SIG-M5 treated with dmso at 0.1 percent for 504 hours (cell line): ENCODE data around the gene PLEKHG4.
A peak's percentile ranks its signal among the peaks of the same experiment; 100 is the strongest.

ENCODE experiments used
- DNase-seq: peaks from one replicate; lab custom pipeline; 2025; ENCODE audit not compliant: unreplicated experiment; lab: John Stamatoyannopoulos, UW

PLEKHG4 gene

GRCh38 chr16:67244387-67245185 is 34.7 kb upstream of the PLEKHG4 start:
- DNase-seq = peak; percentile 95

DNA sequence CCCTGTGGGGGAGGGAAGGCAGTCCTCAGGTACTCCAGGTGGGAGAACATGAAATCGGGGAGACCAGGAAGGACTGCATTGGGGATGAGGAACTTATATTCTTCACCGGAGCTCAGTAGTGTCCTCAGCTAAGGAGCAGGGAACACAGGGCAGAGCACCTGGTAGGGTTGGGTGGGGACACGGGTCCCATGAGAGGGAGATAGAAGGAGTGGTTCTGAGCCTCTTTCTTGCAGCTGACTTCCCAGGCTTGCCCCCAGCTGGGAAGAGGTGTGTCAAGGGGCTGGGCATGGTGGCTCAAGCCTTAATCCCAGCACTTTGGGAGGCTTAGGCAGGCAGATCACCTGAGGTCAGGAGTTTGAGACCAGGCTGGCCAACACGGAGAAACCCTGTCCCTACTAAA is 34.1 kb upstream of the PLEKHG4 start:
- DNase-seq = no peak

DNA sequence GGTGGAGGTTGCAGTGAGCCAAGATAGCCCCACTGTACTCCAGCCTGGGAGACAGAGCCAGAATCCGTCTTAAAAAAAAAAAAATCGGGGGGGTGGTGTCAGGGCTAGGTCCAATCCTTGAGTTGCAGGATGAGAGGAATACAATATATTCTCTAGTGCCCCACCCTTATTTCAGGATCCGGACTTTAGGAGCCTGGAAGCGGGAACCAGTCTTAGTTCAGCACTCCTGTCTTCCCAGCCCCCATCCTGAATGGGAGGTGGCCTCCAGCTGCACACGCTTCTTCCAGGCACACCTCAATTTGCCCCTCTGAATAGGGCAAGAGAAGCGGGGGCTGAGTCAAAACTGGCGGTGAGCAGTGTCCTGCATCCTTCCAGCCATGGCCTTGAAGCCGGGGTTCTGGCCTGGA is 33.7 kb upstream of the PLEKHG4 start:
- DNase-seq = no peak

DNA sequence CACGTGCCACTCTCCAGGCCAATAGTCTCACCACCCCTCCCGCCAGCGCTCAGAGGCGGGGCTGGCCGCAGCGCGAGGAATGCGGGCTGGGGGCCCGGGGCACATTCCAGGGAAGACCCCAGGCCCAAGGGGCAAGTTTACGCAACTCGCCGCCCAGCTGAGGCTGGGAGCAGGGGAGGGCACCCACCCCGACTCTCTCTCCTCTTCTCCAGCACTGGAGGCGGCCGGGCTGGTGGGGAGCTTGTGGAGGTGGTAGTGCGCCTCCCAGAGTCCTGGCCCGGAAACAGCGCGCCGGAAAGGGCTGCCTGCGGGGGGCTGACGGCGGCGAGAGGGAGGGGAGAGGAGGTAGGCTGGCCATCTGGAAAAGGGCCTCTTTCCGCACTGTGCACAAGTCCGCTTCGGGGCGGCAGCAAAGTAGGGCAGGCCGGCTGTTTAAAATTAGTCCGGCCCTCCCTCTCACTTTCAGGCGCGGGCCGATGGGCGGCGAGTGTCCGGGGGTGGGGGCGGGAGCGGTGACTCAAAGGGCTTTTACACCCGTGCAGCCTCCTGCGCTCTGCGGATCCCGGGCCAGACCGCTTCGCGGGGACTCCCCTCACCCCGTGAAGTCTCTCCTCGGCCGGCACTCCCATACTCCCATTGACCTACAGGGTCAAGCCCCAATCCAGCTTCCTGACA is 33.1 kb upstream of the PLEKHG4 start:
- peak; percentile 36 for DNase-seq

- DNase-seq = peak; percentile 36
Measured at GRCh38 chr16:67246756-67247191, 32.6 kb upstream of the PLEKHG4 start.

DNA sequence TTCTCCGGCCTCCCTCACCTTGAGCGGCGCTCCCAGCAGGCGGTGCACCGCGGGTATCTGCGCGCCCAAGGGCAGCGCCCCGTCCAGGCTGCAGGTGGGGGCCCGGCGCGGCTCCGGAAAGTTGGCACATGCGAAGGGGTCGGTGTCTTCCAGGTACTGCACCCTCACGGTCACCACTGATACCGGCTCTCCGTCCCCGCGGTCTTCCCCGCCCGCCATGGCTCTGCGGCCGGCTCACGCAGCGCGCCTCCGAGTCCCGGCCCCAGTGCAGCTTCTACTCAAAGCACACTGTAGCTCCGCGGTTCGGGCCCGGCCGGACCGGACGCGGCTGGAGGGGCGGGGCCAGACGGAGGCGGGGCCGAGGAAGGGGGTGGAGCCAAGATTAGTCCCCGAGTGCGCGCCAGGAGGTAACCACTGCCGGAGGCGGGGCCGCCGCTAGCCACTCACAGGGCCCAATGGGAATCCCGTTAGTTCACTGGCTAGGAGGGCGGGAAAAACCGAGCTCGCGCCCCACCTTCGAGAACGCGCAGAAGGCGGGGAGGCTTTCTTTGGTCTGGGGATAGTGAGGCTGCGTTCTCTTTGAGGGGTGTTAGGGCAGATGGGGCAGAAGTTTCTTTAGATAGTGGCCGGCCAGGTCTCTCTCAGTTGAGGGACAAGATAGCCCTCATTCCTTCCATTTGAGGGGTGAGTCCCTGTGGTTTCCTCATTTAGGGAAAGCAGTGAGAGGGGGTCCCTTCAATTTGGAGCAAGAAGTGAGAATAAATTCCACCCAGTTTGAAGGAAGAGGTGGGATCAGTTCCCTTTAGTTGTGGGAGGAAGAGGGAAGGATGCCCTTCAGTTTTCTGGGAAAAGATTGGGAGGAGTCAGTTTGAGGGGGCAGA is 31.9 kb upstream of the PLEKHG4 start, which contains the start of gene FHOD1:
TSS of gene FHOD1 (minus strand) at position 290 of the 881 bp plus-strand sequence. CDS start at position 219, 71 bp downstream.
- DNase-seq = peak; percentile 90

GRCh38 chr16:67248073-67248400 is 31.3 kb upstream of the PLEKHG4 start:
- DNase-seq = no peak

DNA sequence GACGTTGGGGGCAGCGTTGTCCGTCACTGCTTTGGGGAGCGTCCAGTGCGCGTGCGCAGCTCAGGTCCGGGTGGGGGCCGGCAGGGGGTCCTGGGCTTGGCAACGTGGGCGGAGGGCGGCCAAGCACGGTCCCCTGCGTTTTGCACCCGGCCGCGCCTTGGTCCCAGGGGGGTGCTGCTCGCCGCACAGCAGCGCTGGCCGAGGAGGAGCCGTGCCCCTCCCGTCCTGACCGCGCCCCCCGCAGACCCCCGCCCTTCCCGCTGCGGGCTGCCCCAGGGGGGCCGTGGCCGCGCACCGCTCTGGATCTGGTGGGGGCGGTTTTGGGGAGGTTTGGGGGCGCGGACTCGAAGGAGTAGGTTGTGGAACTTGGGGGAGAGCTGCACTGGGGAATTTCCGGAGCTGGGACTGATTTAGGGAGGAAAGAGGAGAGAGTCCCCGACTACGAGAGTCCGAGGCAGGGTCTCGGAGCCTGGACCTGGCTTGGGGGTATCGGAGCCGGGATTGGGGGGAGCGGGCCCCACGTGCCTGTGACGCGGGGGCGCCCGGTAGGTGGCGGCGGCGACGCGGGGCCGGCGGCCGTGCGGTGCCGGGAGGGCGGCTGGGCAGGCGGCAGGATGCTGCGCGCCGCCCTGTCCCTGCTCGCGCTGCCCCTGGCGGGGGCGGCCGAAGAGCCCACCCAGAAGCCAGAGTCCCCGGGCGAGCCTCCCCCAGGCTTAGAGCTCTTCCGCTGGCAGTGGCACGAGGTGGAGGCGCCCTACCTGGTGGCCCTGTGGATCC is 30.7 kb upstream of the PLEKHG4 start, which contains the start of gene SLC9A5:
TSS of gene SLC9A5 (plus strand) at position 579 of the 777 bp plus-strand sequence. CDS start at position 615, 36 bp downstream.
- DNase-seq = no peak

DNA sequence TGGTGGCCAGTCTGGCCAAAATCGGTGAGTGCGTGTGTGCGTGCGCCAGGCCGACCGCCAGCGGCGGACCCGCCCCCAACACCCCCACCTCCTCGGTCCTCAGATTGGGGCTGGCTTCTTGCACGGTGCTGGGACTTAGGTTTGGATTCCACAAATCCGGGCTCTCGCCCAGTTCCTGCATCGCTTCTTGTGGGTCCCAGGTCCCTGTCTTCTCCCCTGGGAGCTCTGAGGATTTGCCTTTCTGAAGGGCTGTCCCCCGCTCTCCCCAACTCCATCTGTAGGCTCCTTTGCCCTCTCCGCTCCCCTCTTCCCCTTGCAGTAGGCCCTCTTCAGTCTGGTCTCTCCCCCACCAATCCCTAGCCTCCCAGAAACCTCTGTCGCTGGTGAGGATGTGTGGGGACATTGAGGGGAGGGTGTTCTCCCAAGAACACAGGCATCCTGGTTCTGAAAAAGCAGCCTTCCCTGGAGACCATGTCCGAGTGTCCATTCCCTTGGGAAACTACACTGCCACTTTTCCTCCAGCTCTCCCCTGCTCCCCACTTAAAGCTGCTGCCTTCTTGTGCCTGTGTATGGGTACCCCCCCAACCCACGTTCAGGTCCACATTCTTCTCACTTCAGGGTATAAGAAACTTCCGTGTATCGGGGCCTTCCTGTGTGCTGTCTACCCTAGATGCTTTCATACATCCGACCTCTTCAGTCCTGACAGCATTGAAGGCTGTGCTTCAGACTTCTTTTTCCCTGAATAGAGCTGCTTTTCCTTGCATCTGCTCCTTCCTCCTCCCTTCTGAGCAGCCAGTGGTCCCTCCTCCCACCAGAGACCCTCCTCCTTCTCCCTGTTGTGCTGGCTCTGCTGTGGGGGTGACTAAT is 29.9 kb upstream of the PLEKHG4 start:
- no peak for DNase-seq

DNA sequence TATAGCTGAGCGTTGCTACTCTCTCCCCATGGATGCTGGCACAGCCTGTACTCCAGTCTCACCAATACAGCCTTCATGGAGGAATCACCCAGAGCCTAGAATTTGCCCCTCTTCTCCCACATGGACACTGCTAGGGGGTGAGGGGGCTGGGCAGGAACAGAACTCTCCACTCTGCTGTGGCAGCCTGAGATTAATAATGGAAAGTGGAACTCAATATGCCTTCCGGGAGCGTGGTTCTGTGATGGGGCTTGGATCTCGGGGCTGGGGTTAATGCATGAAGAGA is 29.3 kb upstream of the PLEKHG4 start:
- no peak for DNase-seq

DNA sequence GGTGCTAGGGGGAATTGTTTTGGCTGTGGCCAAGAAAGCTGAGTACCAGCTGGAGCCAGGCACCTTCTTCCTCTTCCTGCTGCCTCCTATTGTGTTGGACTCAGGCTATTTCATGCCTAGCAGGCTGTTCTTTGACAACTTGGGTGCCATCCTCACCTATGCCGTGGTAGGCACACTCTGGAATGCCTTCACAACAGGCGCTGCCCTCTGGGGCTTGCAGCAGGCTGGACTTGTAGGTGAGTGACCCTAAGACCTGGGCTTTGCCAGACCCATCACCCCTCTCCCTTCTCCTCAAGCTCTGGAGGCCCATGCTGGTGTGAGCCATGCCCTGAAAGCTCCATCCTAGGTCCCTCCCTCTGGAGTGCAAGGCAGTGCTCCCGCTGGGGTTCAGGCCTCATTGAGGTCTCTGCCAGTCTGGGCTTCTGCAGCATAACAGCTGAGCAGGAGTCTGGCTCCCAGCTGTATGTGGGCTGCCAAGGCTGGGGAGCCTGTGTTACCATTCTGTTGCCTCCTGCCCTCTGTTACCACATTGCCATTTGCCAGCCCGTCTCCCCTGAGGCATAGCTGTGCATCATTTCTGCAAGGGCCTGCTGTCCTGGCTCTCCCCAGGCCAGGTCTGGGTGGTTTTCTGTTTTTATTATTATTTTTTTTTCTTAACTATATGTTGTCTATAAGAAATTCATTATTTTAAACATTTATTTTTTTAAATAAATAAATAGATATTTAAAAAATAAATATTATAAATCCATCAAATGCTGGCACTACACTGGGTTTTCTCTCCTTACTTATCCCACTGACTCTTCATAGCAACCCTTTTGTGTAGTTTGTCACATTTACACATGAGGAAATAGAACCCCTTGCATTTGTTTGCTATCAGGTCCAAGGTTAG is 26.5 kb upstream of the PLEKHG4 start:
- no peak for DNase-seq

DNA sequence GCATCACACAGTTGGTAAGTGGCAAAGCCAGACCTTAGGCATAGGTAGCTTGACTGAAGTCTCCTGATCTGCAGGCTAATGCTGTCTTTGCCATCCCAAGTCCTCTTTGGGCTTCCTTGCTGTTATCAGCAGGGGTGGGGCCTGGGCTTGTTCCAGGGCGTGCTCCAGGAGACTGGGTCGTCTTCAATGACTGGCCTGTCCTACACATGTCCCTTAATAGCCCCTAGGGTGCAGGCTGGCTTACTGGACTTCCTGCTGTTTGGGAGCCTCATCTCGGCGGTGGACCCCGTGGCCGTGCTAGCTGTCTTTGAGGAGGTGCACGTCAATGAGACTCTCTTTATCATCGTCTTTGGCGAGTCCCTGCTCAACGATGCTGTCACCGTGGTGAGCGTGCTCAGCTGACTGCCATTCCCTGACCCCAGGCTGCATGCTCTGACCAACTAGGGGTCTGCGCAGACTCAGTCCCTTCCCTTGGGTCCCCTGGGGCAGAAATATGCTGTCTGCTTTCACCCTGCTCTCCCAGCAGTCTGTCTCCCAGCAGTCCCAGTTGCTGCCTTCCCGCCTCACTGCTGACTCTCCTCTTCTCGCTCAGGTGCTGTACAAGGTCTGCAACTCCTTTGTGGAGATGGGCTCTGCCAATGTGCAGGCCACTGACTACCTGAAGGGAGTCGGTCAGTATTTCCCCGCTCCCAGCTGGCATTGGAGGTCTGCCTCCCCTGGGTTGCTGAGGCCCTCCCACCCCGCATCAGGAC is 24.4 kb upstream of the PLEKHG4 start:
- no peak for DNase-seq

GRCh38 chr16:67255553-67256221 is 23.6 kb upstream of the PLEKHG4 start:
- no peak for DNase-seq

DNA sequence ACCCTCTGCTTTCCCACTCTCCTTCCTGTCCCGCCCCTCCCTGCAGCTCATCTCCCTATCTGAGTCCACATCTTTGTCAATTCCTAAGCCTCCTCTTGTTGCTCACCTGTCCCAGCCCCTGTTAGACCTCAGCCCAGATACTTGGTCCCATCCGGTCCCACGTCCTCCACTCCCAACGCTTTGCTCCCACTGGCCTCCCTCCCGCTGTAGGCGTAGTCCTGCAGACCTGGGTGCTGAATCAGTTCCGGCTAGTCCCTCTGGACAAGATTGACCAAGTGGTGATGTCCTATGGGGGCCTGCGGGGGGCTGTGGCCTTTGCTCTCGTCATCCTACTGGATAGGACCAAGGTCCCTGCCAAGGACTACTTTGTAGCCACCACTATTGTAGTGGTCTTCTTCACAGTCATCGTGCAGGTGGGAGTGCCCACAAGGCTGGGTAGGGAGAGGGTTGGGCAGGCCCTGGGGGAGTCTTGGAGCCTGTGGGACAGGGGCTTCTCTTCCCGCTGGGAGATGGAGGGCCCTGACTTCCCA is 22.6 kb upstream of the PLEKHG4 start:
- DNase-seq = no peak

DNA sequence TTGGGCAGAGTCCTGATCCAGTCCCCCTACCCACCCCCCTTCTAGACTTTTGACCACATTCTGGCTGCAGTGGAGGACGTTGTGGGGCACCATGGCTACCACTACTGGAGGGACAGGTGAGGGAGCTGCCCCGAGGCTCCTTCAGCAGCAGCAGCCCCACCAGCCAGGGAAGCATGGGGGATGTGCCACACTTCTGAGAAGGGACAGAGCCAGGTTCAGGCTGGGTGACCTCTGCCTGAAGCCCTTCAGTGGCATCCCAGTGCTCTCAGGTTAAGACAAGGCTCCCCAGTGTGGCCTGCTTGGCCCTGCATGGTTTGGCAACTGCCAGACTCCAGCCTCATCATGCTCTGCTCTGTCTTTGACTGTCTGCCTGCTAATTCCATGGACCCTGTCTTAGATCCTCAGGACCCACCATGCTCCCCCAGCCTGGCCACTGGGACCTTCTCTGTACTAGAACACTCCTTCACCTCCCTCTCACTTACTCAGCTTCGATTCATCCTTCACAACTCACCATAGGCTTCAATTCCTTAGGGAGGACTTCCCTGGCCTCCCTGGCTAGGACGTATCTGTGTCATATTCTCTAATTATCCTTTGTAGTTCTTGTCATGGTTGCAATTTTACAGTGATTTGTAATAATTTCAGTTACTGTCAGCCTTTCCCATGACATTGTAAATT is 21.7 kb upstream of the PLEKHG4 start:
- no peak for DNase-seq

GRCh38 chr16:67258161-67258835 is 21.0 kb upstream of the PLEKHG4 start:
- DNase-seq = no peak
